Measurements from ENCODE around the gene BRD4.

BRD4 gene

DNA sequence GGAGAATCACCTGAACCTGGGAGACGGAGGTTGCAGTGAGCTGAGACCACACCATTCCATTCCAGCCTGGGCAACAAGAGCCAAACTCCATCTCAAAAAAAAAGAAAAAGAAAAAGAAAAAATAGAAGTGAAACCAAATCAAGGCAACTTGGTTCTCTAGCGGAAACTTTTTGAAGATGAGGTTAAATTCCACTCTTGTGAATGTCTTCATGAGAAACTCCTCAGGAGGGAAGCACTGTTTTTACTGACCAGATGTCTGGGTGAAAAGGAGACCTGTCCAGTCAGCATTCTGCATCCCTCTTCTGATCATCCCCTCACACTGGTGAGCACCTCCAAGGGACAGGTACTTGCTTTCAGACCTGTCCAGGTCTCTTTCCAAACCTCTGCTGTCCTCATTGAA lies 15.8 kb downstream of the BRD4 start:
- H3K4me3 ChIP-seq (ENCODE audit: low read depth, low read length), result no peak overlapping the region

- no peak overlapping the region for H3K4me3 ChIP-seq (ENCODE audit: low read depth, low read length)
Observed at GRCh38 chr19:15315101-15315500, 17.2 kb downstream of the BRD4 start.

GRCh38 chr19:15313649-15314279 lies 18.6 kb downstream of the BRD4 start:
- H3K4me3 ChIP-seq (ENCODE audit: low read depth, low read length), result no peak overlapping the region

DNA sequence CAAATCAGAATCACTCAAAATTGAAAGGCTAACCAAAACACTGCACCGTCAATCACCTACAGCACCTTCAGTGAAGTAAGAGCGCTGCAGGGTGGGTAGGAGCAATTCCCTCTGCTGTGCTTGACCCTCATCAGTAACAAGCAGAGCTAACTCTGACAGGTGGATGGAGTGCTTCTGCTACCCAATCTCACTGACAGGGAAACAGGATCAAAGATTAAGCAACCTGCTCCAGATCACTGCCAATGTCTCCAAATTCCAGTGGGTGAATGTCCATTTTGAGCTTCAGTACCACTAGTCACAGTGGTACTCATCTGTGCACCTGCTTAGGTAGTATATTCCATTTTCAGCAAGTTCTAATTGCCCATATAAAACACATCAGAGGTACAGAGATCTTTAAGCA lies 25.2 kb downstream of the BRD4 start:
- H3K4me3 ChIP-seq (ENCODE audit: low read depth, low read length), result no peak overlapping the region

DNA sequence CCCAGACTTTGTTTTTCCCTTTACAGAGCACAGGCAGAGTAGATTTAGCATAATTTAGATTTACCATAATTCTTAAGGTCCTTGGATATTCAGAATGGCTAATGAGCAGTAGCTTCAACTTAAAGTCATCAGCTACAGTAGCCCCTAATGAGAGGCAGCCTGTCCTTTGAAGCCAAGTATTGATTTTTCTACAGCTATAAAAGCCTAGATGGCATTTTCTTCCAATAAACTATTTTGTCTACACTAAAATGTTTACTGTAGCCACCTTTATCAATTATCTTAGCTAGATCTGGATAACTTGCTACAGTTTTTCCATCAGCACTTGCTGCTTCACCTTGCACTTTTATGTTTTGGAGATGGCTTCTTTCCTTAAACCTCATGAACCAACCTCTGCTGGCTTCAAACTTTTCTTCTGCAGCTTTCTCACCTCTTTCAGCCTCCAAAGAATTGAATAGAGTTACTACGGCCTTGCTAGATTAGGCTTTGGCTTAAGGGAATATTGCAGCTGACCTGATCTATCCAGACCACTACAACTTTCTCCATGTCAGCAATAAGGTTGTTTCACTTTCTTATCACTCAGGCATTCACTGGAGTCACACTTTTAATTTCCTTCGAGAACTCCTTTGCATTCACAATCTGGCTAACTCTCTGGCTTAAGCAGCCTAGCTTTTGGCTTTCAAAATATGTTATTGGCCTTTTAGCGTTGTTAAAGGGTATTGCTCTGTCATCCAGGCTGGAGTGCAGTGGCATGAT lies 26.6 kb downstream of the BRD4 start:
- no peak overlapping the region for H3K4me3 ChIP-seq (ENCODE audit: low read depth, low read length)

GRCh38 chr19:15304140-15304705 lies 28.1 kb downstream of the BRD4 start:
- no peak overlapping the region for H3K4me3 ChIP-seq (ENCODE audit: low read depth, low read length)

DNA sequence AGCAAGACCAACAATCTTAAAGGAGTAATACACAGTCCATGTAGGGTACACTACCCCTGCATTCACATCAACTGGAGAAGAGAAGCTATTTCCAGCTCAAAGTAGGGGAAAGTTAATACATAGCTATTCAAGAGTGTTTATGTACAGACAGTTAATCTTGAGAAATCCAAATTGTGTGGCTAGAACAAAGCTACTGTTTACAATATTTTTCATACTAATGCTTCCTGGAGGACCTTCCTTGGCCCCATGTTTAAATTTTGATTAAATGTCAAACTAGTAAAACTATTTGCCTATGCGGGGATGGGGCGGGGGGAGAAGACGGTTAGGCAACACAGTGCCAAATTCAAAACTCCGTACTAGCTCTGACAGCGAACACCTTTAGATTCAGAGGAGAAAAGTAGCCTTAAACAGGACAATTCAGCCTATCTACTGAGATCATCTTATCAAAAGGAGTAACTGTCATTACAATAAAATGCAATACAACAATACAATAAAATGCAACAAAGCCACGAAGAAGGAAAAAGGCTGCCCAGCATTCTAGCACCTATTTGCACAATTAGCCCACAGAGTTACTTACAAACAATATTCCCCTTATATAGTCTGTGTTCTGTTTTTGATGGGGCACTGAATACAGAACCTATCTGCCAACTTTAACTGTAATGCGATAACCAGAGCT lies 29.1 kb downstream of the BRD4 start:
- H3K4me3 ChIP-seq (ENCODE audit: low read depth, low read length), result no peak overlapping the region

- no peak overlapping the region for H3K4me3 ChIP-seq (ENCODE audit: low read depth, low read length)
Observed at GRCh38 chr19:15300533-15301197, 31.7 kb downstream of the BRD4 start.

- H3K4me3 ChIP-seq (ENCODE audit: low read depth, low read length), result no peak overlapping the region
Observed at GRCh38 chr19:15299568-15300409, 32.5 kb downstream of the BRD4 start.

DNA sequence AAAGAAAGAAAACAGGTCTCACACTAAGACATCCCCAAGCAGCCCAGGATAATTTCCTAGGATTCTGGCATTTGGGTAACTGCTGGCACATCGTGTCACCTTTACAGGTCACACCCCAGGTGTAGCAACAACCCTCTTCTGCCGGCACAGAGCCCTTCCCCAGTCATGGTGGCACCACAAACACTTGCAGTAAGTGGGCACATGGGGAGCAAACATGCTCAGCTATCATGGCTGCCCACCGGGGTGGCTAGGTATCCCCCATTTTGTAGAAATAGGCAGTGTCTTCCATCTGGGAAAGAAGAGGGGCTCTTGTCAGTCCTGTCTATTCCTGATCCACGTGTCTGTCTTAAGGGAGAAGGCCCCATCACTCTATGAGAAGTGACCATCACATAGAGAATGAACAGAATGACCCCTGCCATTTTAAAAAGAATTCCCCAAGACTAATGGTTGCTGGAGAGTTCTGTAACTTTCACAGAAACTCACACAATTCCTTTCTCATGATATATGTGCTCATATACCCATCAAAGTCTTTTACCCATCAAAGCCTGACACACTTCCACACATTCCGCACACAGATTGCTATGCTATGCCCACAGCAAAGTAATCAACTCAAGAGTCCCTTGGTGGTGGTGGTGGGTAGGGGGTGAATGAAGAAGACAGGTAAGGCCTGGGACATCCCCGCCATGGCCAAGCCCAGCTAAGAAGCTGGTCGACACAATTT lies 33.3 kb downstream of the BRD4 start:
- no peak overlapping the region for H3K4me3 ChIP-seq (ENCODE audit: low read depth, low read length)

DNA sequence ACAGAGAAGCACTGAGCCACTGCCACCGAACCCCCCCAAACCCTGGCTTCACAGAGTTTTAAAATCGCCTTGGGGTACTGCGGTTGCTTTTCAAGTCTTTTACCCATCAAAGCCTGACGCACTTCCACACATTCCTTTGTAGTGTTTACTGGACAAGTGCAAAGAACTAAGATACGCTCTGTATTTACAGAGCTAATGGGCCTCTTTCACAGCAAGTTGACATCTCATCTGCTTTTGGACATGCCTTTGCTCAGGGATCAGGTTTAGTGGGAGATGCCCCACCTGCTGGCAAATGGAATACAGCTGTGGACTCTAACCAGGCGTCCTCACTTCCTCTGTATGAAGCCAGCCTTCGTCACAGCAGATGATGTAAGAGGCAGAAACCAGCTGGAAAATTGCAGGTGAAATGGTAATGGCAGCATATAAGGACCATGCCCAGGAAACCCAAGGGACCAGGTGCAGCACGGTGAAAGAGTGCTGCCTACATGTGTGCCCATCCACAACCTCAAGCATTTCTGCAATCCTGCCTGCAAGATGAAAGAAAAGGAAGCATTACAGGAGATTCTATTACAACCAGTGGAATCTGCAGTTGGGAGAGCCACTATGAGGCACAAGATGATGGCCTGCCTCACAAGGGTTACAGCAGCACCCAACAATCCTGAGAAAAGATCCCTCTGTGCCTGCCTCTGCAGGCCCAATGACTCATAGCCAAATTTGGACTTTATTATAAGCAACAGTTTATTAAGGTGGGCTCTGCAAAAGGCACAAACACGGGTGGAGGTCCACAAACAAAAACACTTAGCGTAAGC lies 34.7 kb downstream of the BRD4 start:
- H3K4me3 ChIP-seq (ENCODE audit: low read depth, low read length), result no peak overlapping the region

GRCh38 chr19:15296841-15297415 lies 35.4 kb downstream of the BRD4 start:
- no peak overlapping the region for H3K4me3 ChIP-seq (ENCODE audit: low read depth, low read length)

GRCh38 chr19:15296353-15296752 lies 36.0 kb downstream of the BRD4 start:
- no peak overlapping the region for H3K4me3 ChIP-seq (ENCODE audit: low read depth, low read length)

- H3K4me3 ChIP-seq (ENCODE audit: low read depth, low read length), result no peak overlapping the region
Observed at GRCh38 chr19:15294561-15294990, 37.8 kb downstream of the BRD4 start.

- no peak overlapping the region for H3K4me3 ChIP-seq (ENCODE audit: low read depth, low read length)
Observed at GRCh38 chr19:15293781-15294491, 38.4 kb downstream of the BRD4 start.

GRCh38 chr19:15292847-15293582 lies 39.3 kb downstream of the BRD4 start:
- H3K4me3 ChIP-seq (ENCODE audit: low read depth, low read length), result no peak overlapping the region

DNA sequence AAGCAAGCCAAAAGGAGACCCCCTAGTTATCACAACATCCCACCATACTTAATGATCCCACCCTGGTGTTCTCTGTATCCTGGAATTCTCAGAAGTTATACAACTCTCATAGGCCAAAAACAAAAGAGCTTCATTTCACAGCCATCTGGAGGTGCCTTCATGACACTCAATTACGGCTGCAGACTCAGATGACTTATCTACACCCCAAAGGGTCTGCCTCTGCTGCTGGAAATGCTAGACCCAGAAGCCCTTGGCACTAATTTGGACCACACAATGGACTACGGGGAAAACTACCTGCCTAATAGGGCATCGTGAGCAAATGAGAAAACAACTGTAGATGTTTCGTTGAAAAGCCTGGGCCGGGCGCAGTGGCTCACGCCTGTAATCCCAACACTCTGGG lies 40.2 kb downstream of the BRD4 start:
- H3K4me3 ChIP-seq (ENCODE audit: low read depth, low read length), result no peak overlapping the region

All from iPS-11a (cell line).